Hematopoietic multipotent progenitor cell treated with erythropoietin and hydrocortisone succinate and interleukin-3 and kit ligand, for 15 days (in vitro differentiated cells): ENCODE data around the gene ICOSLG.
"Not testable (repeated sequence)": the region's sequence is repeated elsewhere in the genome, so short reads cannot be mapped to it uniquely, and the experiment has no call there.

Source experiments
- DNase-seq: peaks from one replicate; pipeline ENCODE4 v3.0.0-alpha.2; 2015; ENCODE audit warnings: low spot score

Gene ICOSLG

DNA sequence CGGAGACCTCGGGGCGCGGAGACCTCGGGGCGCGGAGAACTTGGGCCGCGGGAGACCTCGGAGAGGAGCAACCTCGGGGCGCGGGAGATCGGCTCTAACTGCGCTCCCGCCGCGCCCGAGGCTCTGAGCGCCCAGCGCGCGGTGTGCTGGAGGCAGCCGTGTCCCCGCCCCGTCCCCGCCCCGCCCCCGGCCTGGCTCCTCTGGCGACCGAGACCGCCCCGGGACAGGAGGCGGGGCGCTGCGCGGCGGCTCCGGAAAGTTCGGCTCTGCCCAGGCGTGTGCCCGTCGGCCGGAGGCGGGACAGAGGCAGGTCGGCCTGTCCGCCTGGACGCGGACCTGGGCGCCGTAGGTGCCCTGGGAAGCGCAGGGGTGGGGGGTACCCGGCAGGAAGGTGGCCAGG, at the start of gene ICOSLG:
TSS of gene ICOSLG (minus strand) at position 102 of the 400 bp plus-strand sequence. CDS start 126 bp downstream, outside the sequence.
- DNase-seq, result not testable (repeated sequence)

DNA sequence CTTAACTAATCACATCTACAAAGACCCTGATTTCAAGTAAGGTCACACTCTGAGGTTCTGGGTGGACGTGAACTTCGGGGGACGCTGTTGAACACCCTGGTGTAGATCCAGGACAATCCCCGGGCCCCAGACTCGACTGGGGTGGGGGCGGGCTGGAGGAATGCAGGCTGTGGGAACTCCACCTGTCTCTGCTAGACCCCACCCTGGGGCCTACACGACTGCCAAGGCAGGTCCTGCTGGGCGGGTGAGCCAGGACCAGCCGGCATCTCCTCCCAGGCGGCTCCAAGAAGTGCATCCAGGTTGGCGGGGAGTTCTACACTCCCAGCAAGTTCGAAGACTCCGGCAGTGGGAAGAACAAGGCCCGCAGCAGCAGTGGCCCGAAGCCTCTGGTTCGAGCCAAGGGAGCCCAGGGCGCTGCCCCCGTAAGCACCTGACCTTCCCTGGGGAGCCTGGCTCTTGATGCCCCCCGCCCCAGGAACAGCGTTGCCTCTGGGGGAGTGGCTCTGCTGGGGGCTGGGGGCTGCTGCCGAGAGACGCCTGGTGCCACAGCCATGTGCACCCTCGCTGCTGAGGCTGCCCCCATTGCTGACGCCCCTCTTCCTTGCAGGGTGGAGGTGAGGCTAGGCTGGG, 48.8 kb upstream of the ICOSLG start:
- no peak for DNase-seq

DNA sequence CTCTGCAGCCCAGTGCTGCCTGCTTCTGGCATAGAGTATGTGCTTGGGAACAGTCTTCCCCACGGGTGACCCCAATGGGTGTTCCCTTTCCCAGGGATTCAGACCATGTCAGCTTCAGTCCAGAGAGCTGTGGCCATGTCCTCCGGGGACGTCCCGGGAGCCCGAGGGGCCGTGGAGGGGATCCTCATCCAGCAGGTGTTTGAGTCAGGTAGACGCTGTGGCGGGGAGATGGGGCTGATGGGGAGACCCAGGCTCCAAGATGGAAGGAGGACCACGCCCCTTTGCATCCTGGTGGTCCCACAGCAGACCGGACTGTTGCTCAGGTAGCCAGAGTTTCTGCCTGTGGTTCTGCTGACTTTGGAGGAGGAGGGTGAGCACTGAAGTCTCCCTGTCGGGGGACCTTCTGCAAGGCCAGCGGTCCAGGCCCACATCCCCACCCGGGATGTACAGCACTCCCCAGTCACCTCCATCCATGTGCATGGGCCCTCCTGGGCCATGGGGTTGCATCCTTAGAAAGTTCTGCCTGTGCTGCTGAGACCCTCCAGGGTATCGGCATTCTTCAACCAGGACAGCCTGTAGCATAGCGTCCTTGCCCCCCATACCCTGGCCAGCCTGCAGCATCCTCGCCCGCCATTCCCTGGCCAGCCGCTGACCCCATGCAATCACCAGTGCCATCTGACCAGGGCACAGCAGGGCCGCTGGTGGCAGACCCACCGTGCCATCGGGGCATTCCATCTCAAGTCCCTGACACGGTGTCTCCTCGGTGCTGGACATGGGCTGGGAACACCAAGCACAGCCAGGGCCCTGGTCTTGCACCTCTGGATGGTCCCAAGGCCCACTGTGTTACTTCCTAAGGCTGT, 47.7 kb upstream of the ICOSLG start:
- DNase-seq, result no peak

DNA sequence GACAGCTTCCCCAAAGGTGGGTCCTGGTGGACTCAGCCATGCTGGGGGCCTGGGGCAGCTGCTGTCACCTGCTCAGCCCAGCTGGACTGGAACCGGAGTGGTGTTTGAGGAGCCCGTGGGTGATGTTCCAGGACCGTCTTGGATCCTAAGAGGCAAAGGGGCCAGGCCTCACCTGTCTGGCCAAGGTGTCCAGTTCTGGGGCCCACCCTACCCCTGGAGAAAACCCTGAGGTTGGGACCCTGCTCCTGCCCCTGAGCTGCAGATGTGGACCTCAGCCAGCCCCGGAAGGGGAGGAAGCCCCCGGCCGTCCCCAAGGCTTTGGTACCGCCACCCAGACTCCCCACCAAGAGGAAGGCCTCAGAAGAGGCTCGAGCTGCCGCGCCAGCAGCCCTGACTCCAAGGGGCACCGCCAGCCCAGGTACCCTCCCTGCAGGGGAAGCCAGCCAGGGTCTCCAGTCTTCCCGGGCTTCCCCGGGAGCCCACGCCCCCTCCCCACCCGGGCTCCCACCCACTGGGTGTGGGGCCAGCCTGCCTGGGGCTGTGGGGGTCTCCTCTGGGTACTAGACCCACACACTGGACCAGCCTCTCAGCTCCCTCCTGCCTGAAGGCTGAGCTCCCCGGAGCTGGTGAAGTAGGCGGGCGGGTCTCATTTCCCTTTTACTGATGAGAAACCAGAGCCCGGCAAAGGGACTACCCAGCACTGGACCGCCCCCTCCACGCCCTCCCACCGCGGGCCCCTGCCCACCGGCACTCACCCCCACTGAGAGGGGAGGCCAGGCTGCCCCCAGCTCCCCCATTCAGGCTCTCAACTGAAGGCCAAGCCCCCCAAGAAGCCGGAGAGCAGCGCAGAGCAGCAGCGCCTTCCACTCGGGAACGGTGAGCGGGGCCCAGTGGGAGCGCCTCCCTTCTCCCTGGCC, 46.2 kb upstream of the ICOSLG start:
- DNase-seq, result no peak

DNA sequence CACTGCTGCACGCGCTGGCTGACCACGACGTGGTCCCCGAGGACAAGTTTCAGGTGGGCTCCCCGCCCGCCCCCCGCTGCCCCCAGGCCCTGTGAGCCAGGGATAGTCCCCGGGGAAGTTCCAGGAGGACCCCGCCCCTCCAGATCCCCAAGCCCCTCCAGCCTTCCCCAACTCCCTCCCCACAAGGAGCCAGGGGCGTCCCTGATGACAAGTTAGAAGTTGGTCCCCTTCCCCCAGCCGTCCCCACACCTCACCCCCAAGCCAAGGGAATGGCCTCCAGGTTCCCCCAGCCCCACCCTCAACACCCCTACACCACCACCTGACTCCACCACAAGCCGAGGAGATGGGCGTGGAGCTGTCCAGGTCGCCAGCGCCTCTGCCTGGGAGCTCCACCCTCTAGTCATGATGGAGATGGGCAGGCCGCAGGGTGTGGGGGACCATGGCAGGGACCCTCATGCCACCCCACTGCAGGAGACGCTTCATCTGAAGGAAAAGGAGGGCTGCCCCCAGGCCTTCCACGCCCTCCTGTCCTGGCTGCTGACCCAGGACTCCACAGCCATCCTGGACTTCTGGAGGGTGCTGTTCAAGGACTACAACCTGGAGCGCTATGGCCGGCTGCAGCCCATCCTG, 45.5 kb upstream of the ICOSLG start:
- DNase-seq, result no peak

- no peak for DNase-seq
Observed at GRCh38 chr21:44285138-44285992, 44.6 kb upstream of the ICOSLG start, which contains the start of gene AIRE. TSS of gene AIRE (plus strand) at chr21:44285876. CDS start at chr21:44286007, 131 bp downstream.

DNA sequence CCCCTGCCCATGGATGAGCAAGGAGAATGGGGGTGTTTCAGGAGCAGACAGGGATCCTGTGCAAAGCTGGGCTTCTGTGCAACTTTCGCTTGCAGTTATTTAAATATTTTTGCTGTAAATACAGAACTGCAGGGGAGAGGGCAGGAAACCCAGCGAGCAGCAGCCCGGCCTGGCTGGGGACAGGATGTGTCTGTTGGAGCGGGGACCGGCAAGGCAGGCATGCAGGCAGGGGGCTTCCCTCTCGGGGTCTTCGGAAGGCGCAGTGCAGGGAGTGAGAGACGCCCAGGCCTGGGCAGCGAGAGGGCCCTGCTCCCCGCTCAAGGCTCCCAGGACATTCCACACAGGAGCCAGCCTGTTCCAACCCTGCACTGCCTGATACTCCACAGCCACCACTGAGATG, 43.2 kb upstream of the ICOSLG start:
- no peak for DNase-seq

DNA sequence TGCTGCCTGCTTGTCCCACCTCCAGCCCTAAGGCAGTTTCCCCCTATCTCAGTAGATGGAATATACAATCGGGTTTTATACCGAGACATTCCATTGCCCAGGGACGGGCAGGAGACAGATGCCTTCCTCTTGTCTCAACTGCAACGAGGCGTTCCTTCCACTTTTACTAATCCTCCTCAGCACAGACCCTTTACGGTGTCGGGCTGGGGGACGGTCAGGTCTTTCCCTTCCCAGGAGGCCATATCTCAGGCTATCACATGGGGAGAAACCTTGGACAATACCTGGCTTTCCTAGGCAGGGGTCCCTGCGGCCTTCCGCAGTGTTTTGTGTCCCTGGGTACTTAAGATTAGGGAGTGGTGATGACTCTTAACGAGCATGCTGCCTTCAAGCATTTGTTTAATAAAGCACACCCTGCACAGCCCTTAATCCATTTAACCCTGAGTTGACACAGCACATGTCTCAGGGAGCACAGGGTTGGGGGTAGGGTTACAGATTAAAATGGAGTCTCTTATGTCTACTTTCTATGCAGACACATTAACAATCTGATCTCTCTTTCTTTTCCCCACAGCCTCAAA, 42.6 kb upstream of the ICOSLG start:
- DNase-seq, result not testable (repeated sequence)

DNA sequence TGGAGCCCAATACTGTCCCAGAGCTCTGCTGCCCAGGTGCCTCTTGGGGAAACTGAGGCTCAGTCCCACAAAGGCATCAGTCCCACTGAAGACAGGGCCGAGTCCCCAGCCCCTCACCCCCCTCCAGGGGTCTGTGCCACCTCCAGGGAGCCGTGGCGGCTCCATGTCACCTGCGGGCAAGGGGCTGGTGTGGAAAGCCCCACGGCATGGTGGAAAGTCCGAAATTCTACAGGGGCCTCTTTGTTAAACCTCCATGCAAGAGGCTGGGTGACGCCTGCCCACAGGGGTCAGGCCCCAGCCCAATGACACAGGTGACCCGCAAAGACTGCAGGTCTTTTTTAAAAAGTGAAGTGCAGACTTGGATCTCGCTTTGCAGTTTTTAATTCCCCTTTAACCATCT, 41.6 kb upstream of the ICOSLG start:
- no peak for DNase-seq

DNA sequence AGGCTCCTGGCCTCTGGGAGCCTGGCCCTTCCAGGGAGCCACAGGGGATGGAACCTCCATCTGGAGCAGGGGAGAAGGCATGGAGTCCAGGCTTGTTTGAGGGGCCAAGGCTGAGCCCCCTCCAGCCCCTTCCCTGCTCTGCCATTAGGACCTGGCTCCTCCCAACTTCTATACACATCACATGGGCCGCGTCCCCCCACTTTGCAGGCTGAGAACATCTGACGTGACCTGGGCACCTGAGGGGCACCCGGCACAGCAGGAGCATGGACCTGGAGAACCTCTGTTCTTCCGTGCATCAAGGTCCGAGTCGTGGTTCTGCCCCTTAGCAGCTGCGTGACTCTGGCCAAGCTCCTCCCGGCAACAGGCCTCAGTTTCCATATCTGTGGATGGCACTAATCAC, 41.1 kb upstream of the ICOSLG start:
- DNase-seq, result no peak

DNA sequence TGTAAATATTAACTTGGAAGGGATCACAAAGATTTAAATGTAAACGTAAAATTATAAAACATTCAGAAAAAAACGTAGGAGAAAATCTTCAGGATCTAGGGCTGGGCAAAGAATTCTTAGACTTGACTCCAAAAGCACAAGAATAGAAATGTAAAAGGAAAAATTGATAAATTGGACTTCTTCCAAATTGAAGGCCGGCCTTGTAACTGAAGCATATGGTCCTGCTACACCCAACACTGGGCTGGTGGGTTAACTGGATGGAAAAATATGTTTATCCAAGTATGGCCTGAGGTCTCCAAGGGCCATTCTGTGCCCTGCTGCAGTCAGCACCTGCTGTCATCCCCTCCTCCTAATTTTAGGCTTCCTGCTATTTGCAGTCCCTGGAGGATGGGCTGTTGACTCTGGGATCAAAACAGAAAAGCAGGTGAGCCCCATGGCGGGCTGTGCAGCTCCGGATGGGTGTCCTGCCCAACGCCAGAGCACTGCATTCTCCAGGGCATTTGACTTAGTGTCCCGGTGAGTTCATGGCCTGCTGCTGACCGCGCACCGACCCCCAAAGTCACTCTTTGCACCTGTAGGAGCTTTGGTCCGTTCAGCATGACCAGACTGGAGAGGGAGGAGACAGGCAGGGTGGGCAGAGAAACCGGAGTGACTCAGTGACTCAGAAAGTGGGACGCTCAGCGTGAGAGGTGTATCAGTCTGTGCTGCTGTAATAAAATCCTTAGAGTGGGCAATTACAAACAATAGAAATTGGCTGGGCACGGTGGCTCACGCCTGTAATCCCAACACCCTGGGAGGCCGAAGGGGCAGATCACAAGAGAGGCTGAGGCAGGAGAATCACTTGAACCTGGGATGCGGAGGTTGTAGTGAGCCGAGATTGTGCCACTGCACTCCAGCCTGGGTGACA, 38.9 kb upstream of the ICOSLG start:
- DNase-seq, result no peak

DNA sequence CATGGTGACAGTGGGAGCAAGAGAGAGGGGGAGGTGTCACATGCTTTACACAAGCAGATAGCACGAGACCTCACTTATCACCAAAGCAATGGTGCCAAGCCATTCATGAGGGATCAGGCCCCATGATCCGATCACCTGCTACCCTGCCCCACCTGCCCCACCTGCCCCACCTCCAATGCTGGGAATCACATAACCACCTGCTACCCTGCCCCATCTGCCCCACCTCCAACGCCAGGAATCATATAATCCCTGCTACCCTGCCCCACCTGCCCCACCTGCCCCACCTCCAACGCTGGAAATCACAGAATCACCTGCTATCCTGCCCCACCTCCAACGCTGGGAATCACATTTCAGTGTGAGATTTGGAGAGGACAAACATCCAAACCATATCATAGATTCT, 34.3 kb upstream of the ICOSLG start:
- DNase-seq, result no peak

DNA sequence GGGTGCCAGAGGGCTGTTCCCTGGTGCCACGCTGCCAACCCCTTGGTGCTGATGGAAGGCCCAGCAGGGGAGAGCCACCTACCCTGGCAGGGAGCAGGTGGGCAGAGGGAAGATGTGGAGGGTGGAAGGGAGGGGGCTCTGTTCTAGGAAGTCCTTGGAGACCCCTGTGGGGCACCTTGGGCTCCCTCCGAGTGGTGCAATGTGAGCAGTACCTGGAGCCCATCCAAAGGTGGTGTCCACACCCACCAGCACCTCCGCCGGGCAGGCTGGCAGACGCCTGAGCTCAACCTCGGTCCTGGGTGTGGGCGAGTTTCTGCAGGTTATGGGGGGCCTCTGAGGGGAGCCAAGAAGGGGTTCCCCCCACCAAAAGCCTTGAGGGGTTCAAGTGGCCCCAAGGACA, 32.3 kb upstream of the ICOSLG start:
- DNase-seq, result no peak

- DNase-seq, result no peak
Observed at GRCh38 chr21:44272284-44272858, 31.6 kb upstream of the ICOSLG start.

GRCh38 chr21:44271558-44272283, 31.0 kb upstream of the ICOSLG start:
- no peak for DNase-seq

DNA sequence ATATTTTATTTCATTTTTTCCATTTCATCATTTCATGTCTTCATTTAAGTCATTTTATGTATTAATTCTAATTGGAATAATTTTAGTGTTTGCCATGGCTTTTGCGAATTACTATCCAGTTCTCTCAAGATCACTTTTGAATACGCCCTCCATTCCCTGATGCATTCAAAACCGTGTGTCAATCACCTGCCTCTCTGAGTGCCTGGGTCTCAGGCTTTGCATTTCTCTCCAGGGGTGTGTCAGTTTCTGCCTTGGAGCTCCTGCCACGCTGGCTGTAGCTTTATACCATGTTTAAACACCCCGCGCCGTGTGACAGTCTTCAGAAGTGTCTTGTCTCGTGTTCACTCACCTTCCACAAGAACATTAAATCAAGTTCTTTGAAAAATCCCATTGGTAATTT, 28.3 kb upstream of the ICOSLG start:
- DNase-seq, result no peak

DNA sequence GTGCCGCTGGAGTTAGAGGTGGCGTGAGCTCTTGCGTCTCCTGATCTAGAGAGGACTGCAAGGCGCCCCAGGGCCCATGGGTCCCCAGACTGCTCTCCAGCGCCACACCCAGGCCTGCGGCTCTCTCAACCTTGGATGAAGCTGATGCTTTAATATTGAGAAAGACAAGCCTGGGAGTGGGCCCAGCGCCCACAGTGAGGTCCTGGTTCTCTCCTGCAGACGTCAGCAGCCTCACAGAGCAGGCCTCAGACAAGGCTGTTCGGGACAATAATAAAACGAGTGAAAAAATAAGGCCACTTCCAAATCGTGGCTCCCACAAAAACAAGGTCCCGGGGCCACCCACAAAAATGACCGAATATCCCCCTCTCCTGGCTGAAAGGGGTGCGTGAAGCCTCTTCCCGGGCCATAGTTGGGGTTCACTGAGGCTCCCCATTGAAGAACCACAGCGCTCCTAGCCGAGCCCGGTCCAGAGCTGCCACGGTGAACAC, 27.0 kb upstream of the ICOSLG start:
- DNase-seq, result no peak

DNA sequence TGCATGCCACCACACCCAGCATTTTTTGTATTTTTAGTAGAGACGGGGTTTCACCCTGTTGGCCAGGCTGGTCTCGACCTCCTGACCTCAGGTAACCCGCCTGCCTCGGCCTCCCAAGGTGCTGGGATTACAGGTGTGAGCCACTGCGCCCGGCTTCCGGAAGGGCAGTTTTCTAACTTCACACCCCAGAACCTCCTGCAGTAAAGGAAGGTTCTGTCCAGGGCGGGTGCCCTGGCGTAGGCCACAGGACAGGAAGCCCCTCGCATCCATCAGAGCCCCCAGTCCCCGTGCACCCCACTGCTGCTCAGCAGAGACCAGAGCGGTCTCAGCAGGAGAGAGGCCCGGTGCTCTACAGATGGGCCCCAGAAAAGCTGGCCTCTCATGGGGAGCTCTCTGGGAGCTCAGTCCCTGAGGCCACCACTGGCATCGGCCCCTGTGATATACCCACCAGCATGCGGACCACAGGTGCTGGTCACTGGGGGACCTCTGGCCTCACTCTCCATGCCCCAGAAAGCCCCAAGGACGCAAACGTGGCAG, 25.1 kb upstream of the ICOSLG start:
- no peak for DNase-seq
